GM21619 (cell line): Measurements from ENCODE around the gene ERICH6.
A peak's percentile ranks its signal among the peaks of the same experiment; 100 is the strongest.
"Not testable (repeated sequence)": the region's sequence is repeated elsewhere in the genome, so short reads cannot be mapped to it uniquely, and the experiment has no call there.

Experiments
- ATAC-seq: cut with Tn5 transposase; IDR thresholded peaks from one replicate; pipeline ENCODE4 v1.9.1; 2021; ENCODE audit not compliant: unreplicated experiment

Gene ERICH6

DNA sequence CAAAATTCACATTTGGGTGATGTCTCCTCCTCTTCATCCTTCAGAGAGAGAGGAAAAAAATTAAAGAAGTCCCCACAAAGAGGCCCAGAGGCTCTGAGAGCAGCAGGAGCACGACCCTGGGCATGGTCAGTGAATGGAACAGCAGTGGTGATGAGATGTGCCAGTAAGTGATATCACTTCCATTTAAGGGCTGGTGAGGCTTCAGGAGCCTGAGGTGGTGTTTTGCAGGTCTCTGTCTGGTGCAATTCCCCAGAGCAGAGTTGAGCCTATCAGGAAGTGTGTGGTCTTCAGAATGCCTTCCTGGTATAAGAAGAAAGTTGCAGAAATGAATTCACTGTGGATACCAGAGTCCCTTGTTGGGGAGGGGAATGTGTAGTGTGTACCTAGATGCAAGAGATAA is 21.4 kb downstream of the ERICH6 start:
- ATAC-seq = no peak

DNA sequence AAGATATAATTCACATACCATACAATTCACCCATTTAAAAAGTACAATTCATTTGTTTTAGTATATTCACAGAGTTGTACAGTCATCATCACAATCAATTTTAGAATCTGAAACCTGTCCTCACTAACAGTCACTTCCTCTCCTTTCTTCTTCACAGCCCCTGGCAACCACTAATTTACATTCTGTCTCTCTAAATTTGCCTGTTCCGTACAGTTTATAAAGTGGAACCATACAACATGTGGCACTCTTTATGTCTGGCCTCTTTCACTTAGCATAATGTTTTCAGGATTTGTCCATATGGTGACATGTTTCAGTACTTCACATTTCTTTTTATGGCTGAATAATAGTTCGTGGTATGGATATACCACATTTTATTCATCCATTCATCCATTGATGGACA is 22.7 kb downstream of the ERICH6 start:
- peak; percentile 92 for ATAC-seq

DNA sequence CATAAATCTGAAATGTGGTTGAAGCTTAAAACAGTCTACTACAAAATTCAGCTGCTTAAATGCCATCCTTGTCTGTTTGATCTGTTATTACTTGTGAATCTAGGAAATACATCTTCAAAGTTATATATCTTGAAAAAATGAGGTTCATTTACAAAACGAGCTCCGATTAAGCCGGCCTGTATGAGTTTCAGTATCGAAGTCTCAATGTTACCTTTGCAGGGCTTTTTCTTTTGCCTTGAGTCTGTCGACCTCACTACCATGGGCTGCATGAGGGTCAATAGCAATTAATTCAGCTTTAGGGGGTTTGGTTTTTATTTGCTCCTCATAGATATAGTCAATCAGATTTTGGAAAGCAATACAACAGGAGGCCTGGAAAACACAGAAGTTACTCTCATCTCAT is 23.2 kb downstream of the ERICH6 start:
- ATAC-seq = peak; percentile 8

DNA sequence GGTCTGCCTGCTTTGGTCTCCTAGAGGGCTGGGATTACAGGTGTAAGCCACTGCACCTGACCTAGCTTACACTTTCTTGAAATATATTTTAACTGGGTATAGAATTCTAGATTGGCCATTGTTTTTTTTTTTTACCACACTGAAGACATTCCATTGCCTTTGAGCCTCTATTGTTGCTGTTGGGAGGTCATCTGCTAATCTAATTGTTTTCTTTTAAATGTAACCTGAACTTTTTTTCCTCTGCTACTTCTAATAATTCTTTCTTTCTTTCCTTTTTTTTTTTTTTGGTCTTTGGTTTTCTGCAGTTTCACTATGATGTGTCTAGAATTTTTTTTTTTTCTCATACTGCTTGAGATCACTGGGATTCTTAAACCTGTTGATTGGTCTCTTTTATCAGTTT is 28.1 kb downstream of the ERICH6 start:
- no peak for ATAC-seq

DNA sequence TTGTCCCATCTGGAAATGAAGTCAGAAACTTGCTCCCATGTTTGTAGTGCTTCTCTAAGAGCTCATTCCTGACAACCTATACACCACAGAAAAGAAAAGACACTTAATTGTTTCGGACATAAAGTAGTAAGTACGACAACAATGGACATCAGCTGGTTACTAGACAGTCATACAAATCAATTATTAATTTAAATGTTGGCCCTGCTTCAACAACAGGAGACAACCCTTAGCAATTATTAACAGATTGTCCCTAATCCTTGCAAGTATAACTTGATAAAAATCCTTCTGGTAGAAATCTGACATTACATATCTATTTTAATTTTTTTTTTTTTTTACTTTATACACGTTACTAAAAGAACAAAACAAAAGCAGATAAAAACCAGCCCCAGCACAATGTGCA is 29.8 kb downstream of the ERICH6 start:
- ATAC-seq = no peak

DNA sequence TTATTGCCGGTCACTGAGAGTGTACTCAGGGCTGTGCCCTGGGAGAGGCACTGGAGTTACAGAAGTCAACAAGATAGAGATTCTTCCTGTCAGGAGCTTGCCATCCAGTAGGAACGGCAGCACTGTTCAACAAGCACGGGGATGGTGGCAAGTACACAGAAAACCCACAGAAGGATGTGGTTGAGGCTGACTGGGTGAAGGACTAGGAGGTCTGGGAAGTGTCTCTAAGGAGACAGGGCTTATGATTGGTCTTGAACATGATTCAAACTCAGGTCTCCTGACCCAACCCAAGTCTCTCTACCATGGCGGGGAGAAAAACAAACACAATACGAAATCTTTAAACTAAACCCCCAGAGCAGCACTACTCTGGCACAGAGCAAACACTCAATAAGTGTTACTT is 37.6 kb downstream of the ERICH6 start:
- ATAC-seq = no peak

DNA sequence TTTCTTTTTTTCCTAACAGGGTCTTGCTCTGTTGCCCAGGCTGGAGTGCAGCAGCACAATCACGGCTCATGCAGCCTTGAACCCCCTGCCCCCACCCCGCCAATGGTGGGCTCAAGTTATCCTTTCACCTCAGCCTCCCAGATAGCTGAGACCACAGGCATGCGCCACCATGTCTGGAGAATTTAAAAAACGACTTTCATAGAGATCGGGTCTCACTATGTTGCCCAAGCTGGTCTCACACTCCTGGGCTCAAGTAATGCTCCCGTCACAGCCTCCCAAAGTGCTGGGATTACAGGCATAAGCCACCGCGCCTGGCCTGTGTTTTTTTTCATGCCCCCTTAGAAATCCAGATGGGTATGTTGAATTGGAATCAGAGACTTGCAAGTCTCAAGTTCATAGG is 40.3 kb downstream of the ERICH6 start:
- ATAC-seq = no peak

DNA sequence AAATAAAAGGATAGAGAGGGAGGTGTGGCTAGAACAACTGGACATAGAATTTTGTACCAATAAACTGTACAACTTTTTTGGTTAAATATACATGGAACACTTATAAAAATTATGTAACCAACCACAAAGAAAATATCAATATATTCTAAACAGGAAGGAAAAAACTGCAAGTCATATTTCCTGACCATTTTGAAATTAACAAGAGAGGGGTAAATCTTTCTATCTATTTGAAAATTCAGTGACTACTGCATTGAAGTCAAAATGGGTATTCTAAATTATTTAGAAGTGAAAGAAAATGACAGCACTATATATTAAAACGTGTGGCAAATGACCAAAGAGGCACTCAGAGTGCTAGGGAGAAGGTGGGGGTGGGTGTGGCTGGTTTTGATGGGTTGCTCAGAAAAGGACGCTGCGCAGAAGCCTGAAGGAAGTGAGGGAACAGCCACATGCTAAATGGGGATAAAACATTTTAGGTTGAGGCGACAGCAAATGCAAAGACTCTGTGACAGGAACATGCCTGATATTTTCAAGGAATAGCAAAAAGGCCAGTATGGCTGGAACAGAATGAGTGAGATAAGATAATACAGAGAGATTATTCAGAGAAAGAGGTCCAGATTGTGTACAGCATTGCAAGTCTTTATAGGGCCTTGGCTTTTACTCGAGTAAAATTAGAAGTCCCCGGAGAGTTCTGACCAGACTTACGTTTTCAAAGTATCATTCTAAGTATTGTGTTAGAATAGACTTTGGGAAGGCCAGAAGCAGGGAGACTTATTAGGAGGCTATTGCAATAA is 41.1 kb downstream of the ERICH6 start:
- ATAC-seq = no peak

DNA sequence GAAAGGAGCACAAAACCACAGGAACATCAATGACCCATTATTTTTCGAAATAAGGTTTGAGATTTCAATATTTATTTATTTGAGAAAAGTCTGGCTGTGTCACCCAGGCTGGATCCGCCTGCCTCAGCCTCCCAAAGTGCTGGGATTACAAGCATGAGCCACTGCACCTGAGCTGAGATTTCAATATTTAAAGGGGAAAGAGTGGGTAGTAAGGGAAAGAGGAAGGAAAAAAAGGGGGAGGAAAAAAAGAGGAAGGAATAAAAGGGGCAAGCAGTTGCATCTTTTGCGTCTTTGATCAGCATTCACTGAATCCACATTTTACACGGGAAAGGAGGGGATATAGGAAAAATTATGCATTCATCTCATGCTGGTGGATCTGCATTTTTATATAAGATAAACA is 47.4 kb downstream of the ERICH6 start:
- no peak for ATAC-seq

DNA sequence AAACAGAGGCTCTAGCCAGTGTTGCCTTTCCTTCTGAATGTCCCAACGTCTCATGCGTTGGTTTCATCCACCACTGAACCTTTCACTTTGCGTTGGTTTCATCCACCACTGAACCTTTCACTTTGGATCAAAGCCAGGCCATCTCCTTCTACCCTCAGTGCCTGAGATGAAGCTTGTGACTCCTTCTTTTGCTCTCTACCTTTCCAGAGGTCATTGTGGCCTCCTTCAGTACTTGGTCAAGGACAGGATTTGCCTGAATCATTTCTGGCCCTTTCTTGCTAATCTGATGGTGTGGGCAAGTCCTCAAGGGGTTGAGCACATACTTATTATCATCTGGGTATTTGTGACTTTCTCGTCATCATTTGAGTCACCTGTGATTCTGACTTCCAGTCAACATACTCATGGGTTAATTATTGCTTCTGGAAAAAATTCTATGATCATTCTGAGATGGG is 50.6 kb downstream of the ERICH6 start:
- peak; percentile 70 for ATAC-seq

DNA sequence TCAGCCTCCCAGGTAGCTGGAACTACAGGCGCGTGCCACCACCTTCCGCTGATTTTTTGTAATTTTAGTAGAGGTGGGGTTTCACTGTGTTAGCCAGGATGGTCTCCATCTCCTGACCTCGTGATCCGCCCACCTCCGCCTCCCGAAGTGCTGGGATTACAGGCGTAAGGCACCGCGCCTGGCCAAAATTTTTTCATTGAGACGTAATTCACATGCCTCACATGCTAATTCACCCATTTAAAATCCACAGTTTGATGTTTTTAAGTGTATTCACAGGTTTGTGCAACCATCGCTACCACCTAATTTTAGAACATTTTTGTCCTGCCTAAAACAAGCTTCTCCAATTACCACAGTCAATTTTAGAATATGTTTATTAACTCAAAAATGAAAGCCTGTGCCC is 63.5 kb downstream of the ERICH6 start:
- ATAC-seq = no peak

DNA sequence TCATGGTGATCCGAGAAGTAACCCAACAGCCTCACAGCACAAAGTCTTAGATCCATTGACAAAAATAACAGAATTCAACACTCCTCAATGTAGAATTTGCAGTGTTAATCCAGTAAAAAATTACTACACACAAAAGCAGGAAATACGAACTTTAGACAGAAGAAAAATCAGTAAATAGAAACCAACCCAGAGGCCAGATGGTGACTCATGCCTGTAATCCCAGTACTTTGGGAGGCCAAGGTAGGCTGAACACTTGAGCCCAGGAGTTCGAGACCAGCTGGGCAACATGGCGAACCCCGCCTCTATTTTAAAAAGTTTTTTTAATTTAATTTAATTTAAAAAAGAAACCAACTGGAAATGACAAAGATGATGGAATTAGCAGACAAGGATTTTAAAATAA is 64.5 kb downstream of the ERICH6 start:
- no peak for ATAC-seq

DNA sequence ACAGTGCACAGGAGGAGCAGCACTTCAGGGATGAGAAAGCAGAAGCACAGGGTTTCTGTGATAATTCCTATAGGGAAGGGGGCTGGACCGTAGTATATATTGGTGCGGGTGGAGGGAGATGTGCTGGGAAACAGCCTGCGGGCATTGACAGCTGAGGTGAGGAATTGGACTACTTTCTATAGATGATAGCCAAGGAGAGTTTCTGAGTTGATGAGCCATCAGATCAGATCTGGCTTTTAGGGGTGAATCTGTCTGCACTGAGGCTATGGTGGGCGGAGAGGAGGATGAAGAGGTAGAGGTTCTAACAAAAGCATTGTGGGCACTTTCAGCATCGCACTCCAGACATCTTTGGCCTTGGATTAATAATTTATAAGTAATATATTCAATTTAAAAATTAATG is 67.5 kb downstream of the ERICH6 start:
- ATAC-seq = no peak

DNA sequence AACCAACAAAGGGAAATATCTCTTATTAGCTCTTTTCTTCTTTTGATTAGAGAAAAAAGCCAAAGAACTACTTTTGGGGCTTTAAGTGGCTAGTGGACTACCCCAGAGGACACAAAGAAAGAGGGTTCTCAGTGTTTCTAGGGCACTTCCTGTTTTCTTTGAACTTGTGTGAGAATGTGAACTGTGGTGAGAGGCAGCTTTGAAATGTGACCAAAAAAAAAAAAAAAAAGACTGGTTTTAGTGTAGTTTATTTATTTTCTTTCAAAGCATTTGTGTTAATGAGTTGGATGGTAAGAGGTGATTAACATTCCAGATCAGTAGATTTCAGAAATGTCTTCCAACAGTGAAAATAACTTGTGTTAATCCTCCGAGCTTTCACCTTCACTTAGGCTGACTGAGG is 68.2 kb downstream of the ERICH6 start:
- peak; percentile 80 for ATAC-seq

DNA sequence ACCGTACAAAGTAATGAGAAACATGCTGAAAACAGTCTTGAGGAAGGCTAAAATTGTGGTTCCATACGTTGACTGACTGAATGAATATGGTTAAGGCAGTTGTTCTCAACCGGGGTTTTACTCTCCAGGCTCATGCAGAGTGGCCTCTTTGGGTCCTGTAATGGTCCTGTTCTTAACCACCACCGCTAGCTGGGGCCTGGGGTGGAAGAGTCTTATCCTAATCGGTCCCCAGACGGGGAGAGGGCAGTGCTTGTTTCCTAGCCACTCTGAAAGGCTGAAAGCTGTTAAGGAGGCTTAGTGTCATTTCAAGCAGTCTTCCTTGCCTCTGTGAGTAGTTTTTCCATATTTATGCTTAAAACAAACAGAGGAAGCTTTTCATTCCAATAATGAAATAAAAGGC is 68.6 kb downstream of the ERICH6 start:
- ATAC-seq = no peak

DNA sequence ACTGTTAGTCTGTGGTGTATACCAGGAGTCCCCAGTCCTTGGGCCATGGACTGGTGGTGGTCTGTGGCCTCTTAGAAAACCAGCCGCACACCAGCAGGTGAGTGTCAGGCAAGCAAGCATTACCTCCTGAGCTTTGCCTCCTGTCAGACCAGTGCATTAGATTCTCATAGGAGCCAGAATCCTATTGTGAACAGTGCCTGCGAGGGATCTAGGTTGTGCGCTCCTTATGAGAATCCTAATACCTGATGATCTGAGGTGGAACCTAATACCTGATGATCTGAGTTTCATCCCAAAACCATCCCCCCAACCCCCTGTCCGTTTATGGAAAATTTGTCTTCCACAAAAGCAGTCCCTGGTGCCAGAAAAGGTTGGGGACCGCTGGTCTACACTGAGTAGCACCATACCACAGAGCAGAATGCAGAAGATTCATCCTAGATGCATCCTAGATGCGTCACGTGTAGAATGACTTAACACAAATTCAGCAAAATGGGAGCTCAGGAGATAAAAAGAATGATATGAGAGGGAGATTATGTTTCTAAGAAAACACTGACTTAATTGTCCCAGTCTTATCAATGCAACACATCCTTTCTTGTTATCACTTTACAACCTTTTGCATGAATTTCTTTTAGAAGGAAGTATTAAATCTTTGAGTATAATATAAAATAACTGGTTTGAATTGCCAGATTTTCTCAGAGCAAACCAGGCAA is 72.1 kb downstream of the ERICH6 start:
- ATAC-seq = no peak

DNA sequence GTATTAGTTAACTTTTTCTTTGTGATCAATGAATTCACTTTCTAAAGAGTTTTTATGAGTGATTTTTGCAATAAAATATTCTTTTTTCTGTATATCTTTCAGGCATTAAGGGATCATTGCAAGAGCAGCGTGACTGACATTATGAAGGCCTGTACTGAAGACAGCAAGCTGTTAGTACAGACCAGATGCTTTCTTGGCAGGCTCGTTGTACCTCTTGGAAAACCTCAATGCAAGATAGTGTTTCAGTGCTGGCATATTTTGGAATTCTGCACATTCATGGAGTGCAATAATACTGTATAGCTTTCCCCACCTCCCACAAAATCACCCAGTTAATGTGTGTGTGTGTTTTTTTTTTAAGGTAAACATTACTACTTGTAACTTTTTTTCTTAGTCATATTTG is 76.2 kb downstream of the ERICH6 start:
- no peak for ATAC-seq

DNA sequence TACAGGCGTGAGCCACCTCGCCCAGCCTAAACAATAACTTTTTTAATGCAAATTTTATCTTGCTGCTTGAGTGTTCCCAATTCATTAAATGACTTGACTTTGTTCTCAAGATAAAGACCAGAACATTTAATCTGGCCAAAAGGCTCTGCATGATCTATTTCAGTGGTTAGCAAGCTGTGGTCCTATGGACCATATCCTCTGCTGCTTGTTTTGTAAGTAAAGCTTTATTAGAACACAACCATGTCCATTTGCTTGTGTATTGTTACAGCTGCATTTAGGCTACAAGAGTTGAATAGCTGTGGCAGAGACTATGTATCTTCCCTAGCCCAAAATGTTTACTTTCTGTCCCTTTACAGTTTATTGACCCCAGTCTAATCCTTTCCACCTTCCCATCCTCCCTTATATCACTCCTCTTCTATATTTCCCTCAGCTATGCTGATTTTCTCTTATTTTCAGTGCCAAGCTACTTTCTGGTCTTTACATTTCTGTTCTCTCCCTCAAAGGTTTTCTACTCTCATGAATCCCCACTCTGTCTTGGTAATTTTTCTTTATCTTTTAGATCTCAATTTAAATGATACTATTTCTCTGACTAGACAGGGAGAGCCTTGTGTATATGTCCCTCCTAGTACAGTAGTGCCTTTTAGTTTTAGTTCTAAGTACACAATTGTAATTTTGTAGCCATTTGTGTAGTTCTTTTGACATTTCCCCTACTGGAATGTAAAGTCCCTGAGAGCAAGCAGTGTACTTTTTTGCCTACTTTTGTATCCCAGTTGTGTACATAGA is 77.4 kb downstream of the ERICH6 start:
- no peak for ATAC-seq

DNA sequence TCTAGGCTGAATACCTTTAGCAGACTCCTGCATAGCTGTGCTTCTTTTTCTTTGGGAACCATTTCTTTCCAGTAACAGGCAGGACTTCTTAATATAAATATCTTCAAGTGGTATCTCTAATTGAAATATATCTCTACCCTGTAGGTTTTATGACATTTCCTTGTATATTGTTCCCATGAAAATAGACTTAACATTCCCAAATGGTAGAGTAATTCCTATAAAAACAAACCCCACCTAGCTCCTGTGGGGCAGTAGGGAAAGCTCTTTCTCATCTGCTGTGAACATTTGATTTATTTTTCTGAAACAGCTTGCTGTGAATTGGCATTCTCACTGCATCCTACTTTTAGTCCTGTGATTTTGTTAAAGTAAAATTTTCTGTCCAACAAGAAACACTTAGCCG is 79.8 kb downstream of the ERICH6 start:
- no peak for ATAC-seq

DNA sequence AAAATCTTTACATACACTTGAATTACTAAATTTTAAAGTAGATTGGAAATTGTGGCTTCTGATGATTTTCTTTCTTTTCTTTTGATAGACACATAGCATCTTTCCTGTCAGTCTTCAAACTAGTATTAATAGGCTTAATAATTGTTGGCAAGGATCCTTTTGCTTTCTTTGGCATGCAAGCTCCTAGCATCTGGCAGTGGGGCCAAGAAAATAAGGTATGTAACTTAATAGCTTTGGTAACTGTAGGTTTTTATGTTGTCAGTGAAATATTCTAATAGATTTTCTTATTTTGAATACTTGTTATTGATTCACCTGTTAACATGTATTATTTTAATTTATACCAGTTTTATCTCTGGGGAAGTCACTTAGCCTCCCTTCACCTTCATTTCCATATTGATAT is 80.8 kb downstream of the ERICH6 start:
- not testable (repeated sequence) for ATAC-seq

DNA sequence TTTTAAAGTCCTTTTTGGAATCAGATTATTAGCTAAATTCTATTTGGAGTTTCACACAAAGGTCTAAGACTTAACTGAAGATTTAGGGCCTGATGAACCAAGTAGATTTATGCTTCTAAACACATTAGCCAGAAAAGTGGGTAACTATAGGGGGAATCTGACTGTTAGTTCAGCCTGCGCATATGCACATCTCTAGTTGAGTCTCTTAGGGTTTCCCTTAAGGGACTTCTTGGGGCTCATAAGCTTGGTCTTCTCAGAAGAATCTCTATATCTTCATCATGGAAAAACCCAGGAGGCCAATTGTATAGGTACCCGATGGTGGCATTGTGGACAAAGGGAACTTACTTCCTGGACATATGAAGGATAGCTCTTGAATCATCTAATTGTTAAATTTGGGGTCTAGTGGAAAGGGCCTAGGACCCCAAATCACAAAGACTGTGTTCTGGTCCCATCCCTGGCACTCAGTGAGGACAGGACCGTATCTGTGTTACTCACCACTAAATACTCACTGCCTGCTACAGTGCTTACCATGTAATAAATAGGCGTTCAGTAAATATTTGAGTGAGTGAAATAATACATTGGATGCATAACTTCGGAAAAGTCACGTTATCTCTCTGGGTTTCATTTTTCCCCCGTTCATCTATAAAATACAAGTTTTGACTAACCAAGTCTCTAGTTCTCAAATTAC is 83.6 kb downstream of the ERICH6 start:
- ATAC-seq = no peak
